Stomach (tissue), 19 donors: ENCODE measurements around the gene RSBN1. TPM values are rescaled to one million over a fixed set of nuclear protein-coding genes. Genes with fewer than 3 reads are reported as not detected.

Source experiments
- DNase-seq, 2 donors: peaks; one replicate each; pipeline versions ENCODE4 v3.0.0 to v3.0.0-alpha.2; 2013 to 2019
- H3K27ac ChIP-seq, 5 donors: fragments of 200-600 bp in 4 of 5; sonication (generic) in 4 of 5; one replicate each; pipeline ENCODE4 v1.5.1; 2013 to 2019; ENCODE audit warnings: mild to moderate bottlenecking in 1 of 5, moderate library complexity in 1 of 5
- H3K27me3 ChIP-seq, 3 donors: fragments of 200-600 bp; sonication (generic); one replicate each; pipeline ENCODE4 v1.5.1; 2017 to 2019; ENCODE audit warnings: mixed run types in 1 of 3
- H3K36me3 ChIP-seq, 4 donors: fragments of 200-600 bp; sonication (generic); 1 replicate in 3 of 4; 2 replicates in 1 of 4; pipeline ENCODE4 v1.5.1; 2016 to 2019
- H3K4me1 ChIP-seq, 4 donors: fragments of 200-600 bp; sonication (generic); one replicate each; pipeline ENCODE4 v1.5.1; 2016 to 2019
- H3K4me3 ChIP-seq, 4 donors: fragments of 200-600 bp; sonication (generic) in 3 of 4; one replicate each; pipeline ENCODE4 v1.5.1; 2016 to 2019; ENCODE audit warnings: mild to moderate bottlenecking in 1 of 4
- H3K9me3 ChIP-seq, 4 donors: fragments of 200-600 bp; sonication (generic); one replicate each; pipeline ENCODE4 v1.5.1; 2016 to 2019
- EP300 ChIP-seq: sonication (generic); formaldehyde crosslinking; IDR thresholded peaks from one replicate; pipeline ENCODE4 v1.6.1; 2017; ENCODE audit warnings: antibody characterized with exemption
- POLR2A ChIP-seq, 4 donors: fragments of 450-650 bp; IDR thresholded peaks; one replicate each; pipeline ENCODE4 v1.6.1; 2016; ENCODE audit warnings: antibody characterized with exemption in 4 of 4, control low read depth in 2 of 4, mild to moderate bottlenecking in 1 of 4, moderate library complexity in 1 of 4
- POLR2AphosphoS5 ChIP-seq, 3 donors: sonication (generic); formaldehyde crosslinking; IDR thresholded peaks; one replicate each; pipeline ENCODE4 v1.6.1; 2016; ENCODE audit warnings: antibody characterized with exemption in 3 of 3
- WGBS, 5 donors: extraction: QIAGEN DNeasy Blood & Tissue Kit in 3 of 5; methylation state at CpG; one replicate each; pipeline versions ENCODE4 v1.1.5 to v1.1.7; 2013 to 2018; 5-methylcytosine and 5-hydroxymethylcytosine counted together
- intact Hi-C: fragments of 100-400 bp; cut with DNase I; formaldehyde crosslinking; loops from one replicate; pipeline ENCODE4 v1.15.1; 2023; ENCODE audit warnings: low total_unique reads
- long read RNA-seq, 10 donors: transcript quantifications; one replicate each; lab custom pipeline, GENCODE V29; 2026
- polyA plus RNA-seq, 3 donors: library from polyadenylated mRNA; stranded (reverse); fragments of 200-250 nt; gene quantifications; one replicate each; pipeline ENCODE4 v1.2.3, GENCODE V29; 2013
- total RNA-seq, 5 donors: library from RNA; depleted of rRNA; stranded (reverse); fragments of >200 nt; gene quantifications; one replicate each; pipeline versions ENCODE4 v1.1.0 to v1.2.3, GENCODE V29; 2014 to 2016
- TF ChIP-seq, protein P1 (sequence below), 7 experiments: fragments of 450-650 bp in 4 of 7; fragments of 200-600 bp in 3 of 7; sonication (generic) in 3 of 7; IDR thresholded peaks; one replicate each; pipeline ENCODE4 v1.5.1; 2016 to 2019; ENCODE audit warnings: antibody characterized with exemption in 7 of 7, control low read depth in 2 of 7, mild to moderate bottlenecking in 1 of 7
- donor health status: healthy with polysubstance abuse.
- donor health status: Bipolar disorder and iron deficiency.
- donor health status: healthy.

The RSBN1 gene
- total RNA-seq (10 to 100 TPM; 10.7 to 58.9 (median 27.5) TPM), polyA plus RNA-seq (1 to 10 TPM; 2.8 to 4.1 (median 3.5) TPM)
- long read RNA-seq, donor 1, partial matches to known transcripts: 9 of 9 reads
- long read RNA-seq, donor 1, other reads (novel, unspliced or antisense): 0 of 9 reads
- long read RNA-seq, donor 2, full-length matches to known transcripts: 2 of 13 reads
- long read RNA-seq, donor 2, partial matches to known transcripts: 11 of 13 reads
- long read RNA-seq, donor 2, other reads (novel, unspliced or antisense): 0 of 13 reads
- long read RNA-seq, donor 3: 0 reads
- long read RNA-seq, donor 4: 0 reads
- long read RNA-seq, donor 5, full-length matches to known transcripts: 1 of 10 reads
- long read RNA-seq, donor 5, partial matches to known transcripts: 9 of 10 reads
- long read RNA-seq, donor 5, other reads (novel, unspliced or antisense): 0 of 10 reads
- long read RNA-seq, donor 6: 0 reads
- long read RNA-seq, donor 7, full-length matches to known transcripts: 3 of 17 reads
- long read RNA-seq, donor 7, partial matches to known transcripts: 14 of 17 reads
- long read RNA-seq, donor 7, other reads (novel, unspliced or antisense): 0 of 17 reads
- long read RNA-seq, donor 8, full-length matches to known transcripts: 2 of 10 reads
- long read RNA-seq, donor 8, partial matches to known transcripts: 8 of 10 reads
- long read RNA-seq, donor 8, other reads (novel, unspliced or antisense): 0 of 10 reads
- long read RNA-seq, donor 9, full-length matches to known transcripts: 1 of 8 reads
- long read RNA-seq, donor 9, partial matches to known transcripts: 7 of 8 reads
- long read RNA-seq, donor 9, other reads (novel, unspliced or antisense): 0 of 8 reads
- long read RNA-seq, donor 10, full-length matches to known transcripts: 1 of 7 reads
- long read RNA-seq, donor 10, partial matches to known transcripts: 6 of 7 reads
- long read RNA-seq, donor 10, other reads (novel, unspliced or antisense): 0 of 7 reads

DNA sequence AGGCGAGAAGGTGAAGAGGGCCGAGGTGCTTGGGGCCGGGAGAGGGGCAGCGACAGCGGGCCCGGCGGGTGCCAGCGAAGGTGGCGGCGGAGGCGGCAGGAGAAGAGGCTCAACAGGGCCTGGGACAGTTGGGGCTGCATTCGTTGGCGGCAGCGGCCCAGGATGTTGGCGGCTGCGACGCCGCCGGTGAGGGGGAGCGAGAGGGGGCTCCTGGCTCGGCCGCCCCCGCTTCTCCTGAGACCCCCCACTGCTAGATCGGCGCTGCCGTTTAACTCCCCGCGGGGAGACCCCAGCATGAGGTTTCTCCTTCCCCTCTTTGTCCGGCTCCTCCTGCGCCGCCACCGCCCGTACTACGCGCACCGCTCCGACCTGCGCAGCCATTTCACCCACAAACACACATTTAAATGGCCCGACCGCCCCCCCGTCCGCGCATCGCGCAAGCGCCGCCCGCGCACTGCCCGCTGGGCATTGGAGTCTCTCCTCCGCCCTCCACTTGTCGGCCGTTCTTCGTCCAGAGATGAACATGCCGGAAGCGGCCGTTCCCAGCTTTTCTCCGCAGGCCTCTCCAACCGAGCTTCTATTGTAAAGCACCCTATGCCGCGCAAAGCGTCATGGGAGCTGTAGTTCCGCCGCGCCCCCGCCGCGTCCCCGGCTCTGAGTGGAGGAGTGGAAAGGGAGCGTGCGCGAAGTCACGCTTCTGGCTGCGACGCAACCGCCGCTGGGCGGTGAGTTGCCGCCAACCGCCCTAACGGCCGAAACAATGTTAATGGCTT, at the start of gene RSBN1:
TSS of gene RSBN1 (minus strand) at position 589 of the 773 bp plus-strand sequence. CDS start at position 525, 64 bp downstream.
- peaks cover 16 to 47% (median 32%) of the 10 kb centered on the region in 4 donors for H3K4me1 ChIP-seq
- WGBS, 5 donors: 0 to 1% (median 0%) methylated on average over 56 to 81 of the region's 82 CpGs
- peak within 1 kb of the TSS; percentile 88 to 97 (median 92) for H3K4me3 ChIP-seq
- peak within 1 kb of the TSS; percentile 97 to 99 (median 97) for H3K27ac ChIP-seq
- intact Hi-C loops: no loop called here
- H3K9me3 ChIP-seq: no peaks in the 10 kb centered on the region
- H3K36me3 ChIP-seq: no peaks in the 10 kb centered on the region
- DNase-seq: peak; percentile 99 to 100
- TF ChIP-seq POLR2A (IDR thresholded peaks at IDR 0.05) (peak in 2 of 4 donors; percentile 89 to 93), EP300 (no peak), POLR2AphosphoS5 (IDR thresholded peaks at IDR 0.05) (peak; percentile 86 to 97 (median 90))
- TF ChIP-seq, protein P1, sequence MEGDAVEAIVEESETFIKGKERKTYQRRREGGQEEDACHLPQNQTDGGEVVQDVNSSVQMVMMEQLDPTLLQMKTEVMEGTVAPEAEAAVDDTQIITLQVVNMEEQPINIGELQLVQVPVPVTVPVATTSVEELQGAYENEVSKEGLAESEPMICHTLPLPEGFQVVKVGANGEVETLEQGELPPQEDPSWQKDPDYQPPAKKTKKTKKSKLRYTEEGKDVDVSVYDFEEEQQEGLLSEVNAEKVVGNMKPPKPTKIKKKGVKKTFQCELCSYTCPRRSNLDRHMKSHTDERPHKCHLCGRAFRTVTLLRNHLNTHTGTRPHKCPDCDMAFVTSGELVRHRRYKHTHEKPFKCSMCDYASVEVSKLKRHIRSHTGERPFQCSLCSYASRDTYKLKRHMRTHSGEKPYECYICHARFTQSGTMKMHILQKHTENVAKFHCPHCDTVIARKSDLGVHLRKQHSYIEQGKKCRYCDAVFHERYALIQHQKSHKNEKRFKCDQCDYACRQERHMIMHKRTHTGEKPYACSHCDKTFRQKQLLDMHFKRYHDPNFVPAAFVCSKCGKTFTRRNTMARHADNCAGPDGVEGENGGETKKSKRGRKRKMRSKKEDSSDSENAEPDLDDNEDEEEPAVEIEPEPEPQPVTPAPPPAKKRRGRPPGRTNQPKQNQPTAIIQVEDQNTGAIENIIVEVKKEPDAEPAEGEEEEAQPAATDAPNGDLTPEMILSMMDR (IDR thresholded peaks at IDR 0.05): peak in 3 of 7 experiments; percentile 6 to 38 (median 6)
- H3K27me3 ChIP-seq: no peaks in the 10 kb centered on the region

DNA sequence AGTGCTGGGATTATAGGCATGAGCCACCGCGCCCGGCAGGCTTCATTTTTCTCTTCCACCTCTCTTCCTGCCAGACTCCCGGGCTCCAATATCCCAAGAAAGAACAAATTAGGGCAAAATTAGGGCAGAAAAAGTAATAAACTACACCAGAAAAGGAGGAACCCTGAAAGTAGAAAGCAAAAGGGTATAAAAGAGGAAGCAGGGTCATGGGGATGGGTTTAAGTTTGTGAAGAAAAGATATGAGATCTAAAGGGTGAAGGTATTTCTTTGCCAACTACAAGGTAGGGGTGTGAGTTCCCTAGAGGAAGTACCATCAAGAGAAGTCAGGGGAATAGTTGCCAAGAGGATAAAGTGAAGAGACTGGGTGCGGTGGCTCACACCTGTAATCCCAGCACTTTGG, 49.4 kb upstream of the RSBN1 start:
- Histone ChIP-seq H3K27me3 (no peaks in the 10 kb centered on the region), H3K9me3 (no peaks in the 10 kb centered on the region), H3K27ac (no peak overlapping the region), H3K36me3 (no peaks in the 10 kb centered on the region), H3K4me3 (no peak overlapping the region), H3K4me1 (peaks cover 0 to 28% (median 0%) of the 10 kb centered on the region in 4 donors)
- WGBS, 5 donors: 91 to 97% (median 95%) methylated on average over 5 of the region's 5 CpGs
- no peak for DNase-seq
- TF ChIP-seq EP300: no peak
- TF ChIP-seq POLR2AphosphoS5 (IDR thresholded peaks at IDR 0.05): no peak
- TF ChIP-seq, protein P1 (IDR thresholded peaks at IDR 0.05): no peak
- intact Hi-C loops: no loop called here

DNA sequence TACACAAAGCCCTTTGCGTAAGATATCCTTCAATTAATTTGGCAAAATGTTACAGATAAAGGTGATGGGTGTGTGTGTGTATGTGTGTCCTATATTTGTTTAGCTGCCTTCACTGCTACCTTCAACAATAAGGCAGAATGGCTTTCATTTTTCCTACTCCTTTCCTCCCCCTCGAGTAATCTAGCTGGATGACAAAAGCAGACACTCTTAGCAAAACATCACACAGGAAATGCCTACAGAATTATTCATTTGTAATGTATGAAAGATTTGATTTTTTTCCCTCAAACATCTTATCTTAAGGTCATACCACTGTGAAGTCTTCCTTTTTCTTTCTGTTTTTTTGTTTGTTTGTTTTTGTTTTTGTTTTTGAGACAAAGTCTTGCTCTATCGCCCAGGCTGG, 48.6 kb upstream of the RSBN1 start:
- Histone ChIP-seq H3K4me3 (no peak overlapping the region), H3K4me1 (peaks cover 0 to 28% (median 0%) of the 10 kb centered on the region in 4 donors), H3K27me3 (no peaks in the 10 kb centered on the region), H3K9me3 (no peaks in the 10 kb centered on the region), H3K36me3 (no peaks in the 10 kb centered on the region), H3K27ac (no peak overlapping the region)
- TF ChIP-seq EP300 (no peak), POLR2A (IDR thresholded peaks at IDR 0.05) (no peak)
- TF ChIP-seq, protein P1 (IDR thresholded peaks at IDR 0.05): no peak
- intact Hi-C loops: no loop called here
- no peak for DNase-seq
- WGBS, 5 donors: 55 to 64% (median 58%) methylated on average over 3 of the region's 3 CpGs
